Cardiac fibroblast (primary cell): ENCODE measurements around the gene RAB13.
A peak's percentile ranks its signal among the peaks of the same experiment; 100 is the strongest.
"Not testable (repeated sequence)": the region's sequence is repeated elsewhere in the genome, so short reads cannot be mapped to it uniquely, and the experiment has no call there.

Experiments
- DNase-seq, 2 donors: peaks; one replicate each; pipeline versions ENCODE4 v3.0.0 to v3.0.0-alpha.2; 2010; ENCODE audit warnings: low read depth in 2 of 2
- H3K4me3 ChIP-seq, 2 donors: replicated peaks in 1 of 2; 1 replicate in 1 of 2; 2 replicates in 1 of 2; pipeline ENCODE4 v1.5.1; 2011; ENCODE audit warnings: low read depth in 2 of 2, low read length in 2 of 2, mild to moderate bottlenecking in 2 of 2, moderate library complexity in 1 of 2
- TF ChIP-seq, protein P1 (sequence below): IDR thresholded peaks from one replicate; pipeline ENCODE4 v1.5.1; 2011; ENCODE audit warnings: low read depth, mild to moderate bottlenecking, low read length, inconsistent platforms

Gene RAB13

DNA sequence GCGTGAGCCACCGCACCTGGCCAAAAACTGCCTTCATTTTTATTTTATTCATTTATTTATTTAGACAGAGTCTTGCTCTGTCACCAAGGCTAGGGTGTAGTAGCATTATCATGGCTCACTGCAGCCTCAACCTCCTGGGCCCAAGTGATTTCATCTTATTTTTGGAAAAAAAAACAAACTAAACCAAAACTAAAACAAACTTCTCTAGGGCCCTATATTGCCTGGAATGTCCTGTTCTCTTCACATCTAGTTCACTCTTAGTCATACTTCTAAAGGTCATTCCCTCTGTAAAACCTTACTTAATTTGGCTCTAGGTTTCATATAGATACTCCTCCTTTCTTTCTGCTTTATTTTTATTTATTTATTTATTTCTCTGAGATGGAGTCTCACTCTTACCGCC is 20.0 kb upstream of the RAB13 start:
- no peak overlapping the region for H3K4me3 ChIP-seq
- DNase-seq = peak; percentile 51 to 84
- TF ChIP-seq, protein P1, sequence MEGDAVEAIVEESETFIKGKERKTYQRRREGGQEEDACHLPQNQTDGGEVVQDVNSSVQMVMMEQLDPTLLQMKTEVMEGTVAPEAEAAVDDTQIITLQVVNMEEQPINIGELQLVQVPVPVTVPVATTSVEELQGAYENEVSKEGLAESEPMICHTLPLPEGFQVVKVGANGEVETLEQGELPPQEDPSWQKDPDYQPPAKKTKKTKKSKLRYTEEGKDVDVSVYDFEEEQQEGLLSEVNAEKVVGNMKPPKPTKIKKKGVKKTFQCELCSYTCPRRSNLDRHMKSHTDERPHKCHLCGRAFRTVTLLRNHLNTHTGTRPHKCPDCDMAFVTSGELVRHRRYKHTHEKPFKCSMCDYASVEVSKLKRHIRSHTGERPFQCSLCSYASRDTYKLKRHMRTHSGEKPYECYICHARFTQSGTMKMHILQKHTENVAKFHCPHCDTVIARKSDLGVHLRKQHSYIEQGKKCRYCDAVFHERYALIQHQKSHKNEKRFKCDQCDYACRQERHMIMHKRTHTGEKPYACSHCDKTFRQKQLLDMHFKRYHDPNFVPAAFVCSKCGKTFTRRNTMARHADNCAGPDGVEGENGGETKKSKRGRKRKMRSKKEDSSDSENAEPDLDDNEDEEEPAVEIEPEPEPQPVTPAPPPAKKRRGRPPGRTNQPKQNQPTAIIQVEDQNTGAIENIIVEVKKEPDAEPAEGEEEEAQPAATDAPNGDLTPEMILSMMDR = no peak

DNA sequence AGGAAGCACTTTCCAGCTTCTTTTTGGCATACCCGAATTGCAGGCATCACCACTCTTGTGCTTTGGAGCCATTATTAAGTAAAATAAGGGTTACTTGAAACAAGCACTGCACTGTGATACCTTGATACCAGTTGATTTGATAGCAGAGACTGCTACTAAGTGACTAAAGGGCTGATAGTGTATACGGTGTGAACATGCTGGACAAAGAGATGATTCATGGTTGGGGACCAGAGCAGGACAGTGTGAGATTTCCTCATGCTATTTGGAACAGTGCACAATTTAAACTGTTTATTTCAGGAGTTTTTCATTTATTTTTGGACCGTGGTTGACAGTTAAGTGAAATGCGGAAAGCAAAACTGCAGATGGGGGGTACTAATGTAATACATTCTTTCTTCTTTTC is 14.3 kb upstream of the RAB13 start:
- TF ChIP-seq, protein P1 = no peak
- no peak overlapping the region for H3K4me3 ChIP-seq
- no peak for DNase-seq

DNA sequence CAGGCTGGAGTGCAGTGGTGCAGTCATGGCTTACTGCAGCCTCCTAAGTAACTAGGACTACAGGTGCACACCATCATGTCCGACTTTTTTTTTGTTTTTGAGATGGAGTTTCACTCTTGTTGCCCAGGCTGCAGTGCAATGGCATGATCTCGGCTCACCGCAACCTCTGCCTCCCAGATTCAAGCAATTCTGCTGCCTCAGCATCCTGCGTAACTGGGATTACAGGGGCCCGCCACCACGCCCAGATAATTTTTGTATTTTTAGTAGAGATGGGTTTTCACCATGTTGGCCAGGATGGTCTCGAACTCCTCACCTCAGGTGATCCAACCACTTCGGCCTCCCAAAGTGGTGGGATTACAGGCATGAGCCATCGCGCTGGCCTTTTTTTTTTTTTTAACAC is 10.7 kb upstream of the RAB13 start:
- not testable (repeated sequence) for DNase-seq, H3K4me3 ChIP-seq

DNA sequence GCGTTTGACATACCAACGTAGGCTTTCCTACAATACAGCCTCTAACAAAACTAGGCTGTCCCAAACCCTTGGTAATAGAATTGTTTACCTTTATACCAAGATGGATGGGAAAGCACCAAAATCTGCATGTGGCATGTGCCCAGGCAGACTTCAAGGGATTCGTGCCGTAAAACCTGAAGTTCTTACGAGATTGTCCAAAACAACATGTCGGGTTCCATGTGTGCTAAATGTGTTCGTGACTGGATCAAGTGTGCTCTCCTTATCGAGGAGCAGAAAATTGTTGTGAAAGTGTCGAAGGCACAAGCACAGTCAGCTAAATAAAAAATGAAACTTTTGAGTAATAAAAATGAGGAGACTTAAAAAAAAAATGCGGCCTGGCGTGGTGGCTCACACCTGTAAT is 9.5 kb upstream of the RAB13 start:
- H3K4me3 ChIP-seq = no peak overlapping the region
- no peak for DNase-seq
- TF ChIP-seq, protein P1 = no peak

DNA sequence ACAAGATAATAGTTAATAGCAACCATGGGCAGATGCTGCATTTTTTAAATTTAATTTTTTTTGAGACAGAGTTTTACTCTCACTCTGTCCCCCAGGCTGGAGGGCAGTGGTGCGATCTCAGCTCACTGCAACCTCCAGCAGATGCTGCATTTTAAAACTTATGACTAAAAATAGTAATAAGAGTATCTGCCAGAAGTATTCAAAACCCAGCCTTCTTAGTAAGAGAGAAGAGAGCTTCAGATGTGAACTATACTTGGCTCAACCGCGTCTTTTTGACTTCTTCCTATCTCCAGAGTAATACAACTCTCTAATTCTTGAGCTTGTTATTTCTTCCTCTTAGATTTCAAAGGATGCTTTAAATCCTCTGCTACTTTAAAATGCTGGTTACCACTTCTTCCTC is 9.1 kb upstream of the RAB13 start:
- TF ChIP-seq, protein P1 = no peak
- no peak for DNase-seq
- no peak overlapping the region for H3K4me3 ChIP-seq

DNA sequence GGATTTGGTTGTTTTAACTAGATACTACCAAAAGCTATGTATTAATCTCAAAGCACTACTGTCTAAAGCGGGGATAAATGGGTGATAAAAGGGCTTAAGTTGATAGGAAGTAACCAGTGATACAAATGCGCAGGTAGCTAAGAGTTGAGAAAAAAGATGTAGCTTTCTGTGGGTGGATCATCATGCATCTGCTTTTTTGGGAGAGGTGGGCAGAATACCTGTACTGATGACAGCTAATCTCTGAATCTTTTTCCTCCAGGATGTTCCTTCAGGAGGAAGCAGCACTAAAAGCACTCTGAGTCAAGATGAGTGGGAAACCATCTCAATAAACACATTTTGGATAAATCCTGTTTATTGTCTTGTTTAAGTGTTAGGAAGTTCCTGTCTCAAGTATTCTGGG is 5.7 kb upstream of the RAB13 start:
- no peak for DNase-seq
- TF ChIP-seq, protein P1 = no peak
- peak overlapping the region; percentile 79 to 93 for H3K4me3 ChIP-seq

DNA sequence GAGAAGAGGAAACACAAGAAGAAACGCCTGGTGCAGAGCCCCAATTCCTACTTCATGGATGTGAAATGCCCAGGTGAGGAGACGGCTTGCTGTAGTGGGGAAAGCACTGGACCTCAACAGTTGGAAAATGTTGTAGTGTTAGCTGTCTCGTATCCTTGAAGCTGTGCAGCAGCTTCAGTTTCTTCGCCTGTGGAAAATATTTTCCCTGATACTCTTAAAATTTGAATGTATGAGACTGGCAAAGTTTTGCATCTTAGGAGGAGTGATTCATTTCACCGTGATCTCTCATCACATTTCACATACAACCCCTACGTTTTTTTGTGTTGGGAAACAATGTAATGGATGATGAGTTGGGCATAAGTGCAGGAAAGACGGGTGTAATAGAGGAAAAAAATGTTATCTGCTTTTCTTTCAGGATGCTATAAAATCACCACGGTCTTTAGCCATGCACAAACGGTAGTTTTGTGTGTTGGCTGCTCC is 5.1 kb upstream of the RAB13 start:
- TF ChIP-seq, protein P1 = no peak
- H3K4me3 ChIP-seq = peak overlapping the region; percentile 79 to 93
- peak in 1 of 2 donors; percentile 45 for DNase-seq
